Panc1 (cell line): ENCODE data around the gene VNN1. TPM values are rescaled to one million over a fixed set of nuclear protein-coding genes. Genes with fewer than 3 reads are reported as not detected.

ENCODE experiments used
- ATAC-seq: fragments of 200-7000 bp; cut with Tn5 transposase; 2 replicates; pipeline ENCODE4 v1.9.1; 2020; ENCODE audit warnings: mild to moderate bottlenecking, moderate library complexity
- BruUV-seq: library from RNA; stranded (reverse); fragments of 400-500 nt; replicated peaks from 2 replicates; lab custom pipeline; 2021; lab: Mats Ljungman, UMichigan
- CTCF ChIA-PET: fragments of 300-600 bp; sonication (Branson Sonifier 250); formaldehyde crosslinking; loops from one replicate; lab custom pipeline; 2022; ENCODE audit warnings: antibody characterized with exemption; lab: Charles Lee
- POLR2A ChIA-PET: fragments of 300-600 bp; sonication (Branson Sonifier 250); formaldehyde crosslinking; loops from one replicate; lab custom pipeline; 2022; ENCODE audit warnings: antibody characterized with exemption; lab: Charles Lee
- DNase-seq: peaks from one replicate; pipeline ENCODE4 v3.0.0-alpha.2; 2010; ENCODE audit warnings: low read depth, low spot score
- H3K27ac ChIP-seq: 2 replicates; pipeline ENCODE4 v1.5.1; 2011; ENCODE audit warnings: mild to moderate bottlenecking, low read length, inconsistent platforms
- H3K27me3 ChIP-seq: fragments of 200-500 bp; sonication (Bioruptor generic); 2 replicates; pipeline ENCODE4 v1.6.0; 2014; ENCODE audit warnings: low read length, inconsistent platforms; ENCODE audit not compliant: control insufficient read depth, insufficient read depth
- H3K36me3 ChIP-seq: fragments of 200-500 bp; sonication (Bioruptor generic); 2 replicates; pipeline ENCODE4 v1.5.1; 2014; ENCODE audit warnings: inconsistent platforms, mild to moderate bottlenecking, low read length, moderate library complexity; ENCODE audit not compliant: control insufficient read depth, insufficient read depth
- H3K4me1 ChIP-seq: 2 replicates; pipeline ENCODE4 v1.5.1; 2011; ENCODE audit warnings: inconsistent platforms, mild to moderate bottlenecking, low read length, moderate library complexity; ENCODE audit not compliant: control insufficient read depth, insufficient read depth
- H3K4me3 ChIP-seq, 2 experiments: 2 replicates each; pipeline ENCODE4 v1.5.1; 2011 to 2012; ENCODE audit warnings: low read depth in 2 of 2, low read length in 2 of 2, mild to moderate bottlenecking in 2 of 2, inconsistent platforms in 1 of 2, moderate library complexity in 1 of 2
- H3K9me3 ChIP-seq: fragments of 200-500 bp; sonication (Bioruptor generic); 2 replicates; pipeline ENCODE4 v1.5.1; 2014; ENCODE audit warnings: low read depth, mild to moderate bottlenecking, inconsistent platforms, low read length, moderate library complexity; ENCODE audit not compliant: control insufficient read depth, insufficient read depth
- POLR2AphosphoS5 ChIP-seq: IDR thresholded peaks from 2 replicates; pipeline ENCODE4 v1.6.1; 2012; ENCODE audit warnings: mild to moderate bottlenecking, low read depth, low read length, moderate library complexity
- SIN3A ChIP-seq: IDR thresholded peaks from 2 replicates; pipeline ENCODE4 v1.6.1; 2012; ENCODE audit warnings: low read depth, mild to moderate bottlenecking, low read length, moderate library complexity, borderline replicate concordance; ENCODE audit not compliant: insufficient read depth
- TCF7L2 ChIP-seq: IDR thresholded peaks from 2 replicates; pipeline ENCODE4 v1.6.1; 2011; ENCODE audit warnings: mild to moderate bottlenecking, low read depth, low read length, inconsistent platforms
- in situ Hi-C: cut with HindIII; loops from 2 replicates; pipeline ENCODE4 v1.10.0; 2016; ENCODE audit warnings: low sequenced_read_pairs, low pct_unique_long_range_greater_than_20kb
- intact Hi-C: fragments of 100-400 bp; cut with micrococcal nuclease; formaldehyde crosslinking; loops from one replicate; pipeline ENCODE4 v1.10.0; 2022; ENCODE audit not compliant: unreplicated experiment
- total RNA-seq: library from RNA; stranded (reverse); gene quantifications from one replicate; pipeline ENCODE4 v1.2.1, GENCODE V29; 2021; ENCODE audit not compliant: unreplicated experiment
- TF ChIP-seq, protein P1 (sequence below): fragments of 450-650 bp; IDR thresholded peaks from 2 replicates; pipeline ENCODE4 v1.5.1; 2017; ENCODE audit warnings: mild to moderate bottlenecking
- TF ChIP-seq, protein P2 (sequence below), 2 experiments: IDR thresholded peaks; 2 replicates each; pipeline ENCODE4 v1.6.1; 2011 to 2012; ENCODE audit warnings: low read depth in 2 of 2, control low read depth in 1 of 2, low read length in 1 of 2, mild to moderate bottlenecking in 1 of 2, moderate library complexity in 1 of 2; ENCODE audit not compliant: insufficient read depth in 1 of 2

VNN1 gene
- total RNA-seq, 1 experiment from 2014 or later: not detected

DNA sequence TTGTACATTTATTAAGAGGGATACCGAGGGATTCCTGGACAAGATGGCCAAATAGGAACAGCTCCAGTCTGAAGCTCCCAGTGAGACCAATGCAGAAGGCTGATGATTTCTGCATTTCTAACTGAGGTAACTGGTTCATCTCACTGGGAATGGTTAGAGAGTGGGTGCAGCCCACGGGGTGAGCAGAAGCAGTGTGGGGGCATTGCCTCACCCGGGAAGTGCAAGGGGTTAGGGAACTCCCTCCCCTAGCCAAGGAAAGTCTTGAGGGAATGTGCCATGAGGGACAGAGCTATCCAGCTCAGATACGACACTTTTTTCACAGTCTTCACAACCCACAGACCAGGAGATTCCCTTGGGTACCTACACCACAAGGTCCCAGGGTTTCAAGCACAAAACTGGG lies 79.1 kb downstream of the VNN1 start:
- no peaks in the 10 kb centered on the region for H3K36me3 ChIP-seq
- H3K4me3 ChIP-seq: no peak overlapping the region
- H3K9me3 ChIP-seq: no peaks in the 10 kb centered on the region
- intact Hi-C loops (no loop called here), in situ Hi-C loops (no loop called here)
- TF ChIP-seq SIN3A: no peak
- TF ChIP-seq, protein P1, sequence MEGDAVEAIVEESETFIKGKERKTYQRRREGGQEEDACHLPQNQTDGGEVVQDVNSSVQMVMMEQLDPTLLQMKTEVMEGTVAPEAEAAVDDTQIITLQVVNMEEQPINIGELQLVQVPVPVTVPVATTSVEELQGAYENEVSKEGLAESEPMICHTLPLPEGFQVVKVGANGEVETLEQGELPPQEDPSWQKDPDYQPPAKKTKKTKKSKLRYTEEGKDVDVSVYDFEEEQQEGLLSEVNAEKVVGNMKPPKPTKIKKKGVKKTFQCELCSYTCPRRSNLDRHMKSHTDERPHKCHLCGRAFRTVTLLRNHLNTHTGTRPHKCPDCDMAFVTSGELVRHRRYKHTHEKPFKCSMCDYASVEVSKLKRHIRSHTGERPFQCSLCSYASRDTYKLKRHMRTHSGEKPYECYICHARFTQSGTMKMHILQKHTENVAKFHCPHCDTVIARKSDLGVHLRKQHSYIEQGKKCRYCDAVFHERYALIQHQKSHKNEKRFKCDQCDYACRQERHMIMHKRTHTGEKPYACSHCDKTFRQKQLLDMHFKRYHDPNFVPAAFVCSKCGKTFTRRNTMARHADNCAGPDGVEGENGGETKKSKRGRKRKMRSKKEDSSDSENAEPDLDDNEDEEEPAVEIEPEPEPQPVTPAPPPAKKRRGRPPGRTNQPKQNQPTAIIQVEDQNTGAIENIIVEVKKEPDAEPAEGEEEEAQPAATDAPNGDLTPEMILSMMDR: no peak
- TF ChIP-seq POLR2AphosphoS5: no peak
- TF ChIP-seq, protein P2, sequence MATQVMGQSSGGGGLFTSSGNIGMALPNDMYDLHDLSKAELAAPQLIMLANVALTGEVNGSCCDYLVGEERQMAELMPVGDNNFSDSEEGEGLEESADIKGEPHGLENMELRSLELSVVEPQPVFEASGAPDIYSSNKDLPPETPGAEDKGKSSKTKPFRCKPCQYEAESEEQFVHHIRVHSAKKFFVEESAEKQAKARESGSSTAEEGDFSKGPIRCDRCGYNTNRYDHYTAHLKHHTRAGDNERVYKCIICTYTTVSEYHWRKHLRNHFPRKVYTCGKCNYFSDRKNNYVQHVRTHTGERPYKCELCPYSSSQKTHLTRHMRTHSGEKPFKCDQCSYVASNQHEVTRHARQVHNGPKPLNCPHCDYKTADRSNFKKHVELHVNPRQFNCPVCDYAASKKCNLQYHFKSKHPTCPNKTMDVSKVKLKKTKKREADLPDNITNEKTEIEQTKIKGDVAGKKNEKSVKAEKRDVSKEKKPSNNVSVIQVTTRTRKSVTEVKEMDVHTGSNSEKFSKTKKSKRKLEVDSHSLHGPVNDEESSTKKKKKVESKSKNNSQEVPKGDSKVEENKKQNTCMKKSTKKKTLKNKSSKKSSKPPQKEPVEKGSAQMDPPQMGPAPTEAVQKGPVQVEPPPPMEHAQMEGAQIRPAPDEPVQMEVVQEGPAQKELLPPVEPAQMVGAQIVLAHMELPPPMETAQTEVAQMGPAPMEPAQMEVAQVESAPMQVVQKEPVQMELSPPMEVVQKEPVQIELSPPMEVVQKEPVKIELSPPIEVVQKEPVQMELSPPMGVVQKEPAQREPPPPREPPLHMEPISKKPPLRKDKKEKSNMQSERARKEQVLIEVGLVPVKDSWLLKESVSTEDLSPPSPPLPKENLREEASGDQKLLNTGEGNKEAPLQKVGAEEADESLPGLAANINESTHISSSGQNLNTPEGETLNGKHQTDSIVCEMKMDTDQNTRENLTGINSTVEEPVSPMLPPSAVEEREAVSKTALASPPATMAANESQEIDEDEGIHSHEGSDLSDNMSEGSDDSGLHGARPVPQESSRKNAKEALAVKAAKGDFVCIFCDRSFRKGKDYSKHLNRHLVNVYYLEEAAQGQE (IDR thresholded peaks at IDR 0.05; ENCODE audit: insufficient read depth in 1 of 2, low read depth in 2 of 2, low read length in 1 of 2): no peak
- TF ChIP-seq TCF7L2: no peak
- no peaks in the 10 kb centered on the region for H3K4me1 ChIP-seq
- BruUV-seq: no TSS peak
- ATAC-seq: no peak
- ChIA-PET CTCF (no interaction called here), POLR2A (no interaction called here)
- H3K27ac ChIP-seq: no peak overlapping the region
- no peaks in the 10 kb centered on the region for H3K27me3 ChIP-seq
- DNase-seq: no peak

DNA sequence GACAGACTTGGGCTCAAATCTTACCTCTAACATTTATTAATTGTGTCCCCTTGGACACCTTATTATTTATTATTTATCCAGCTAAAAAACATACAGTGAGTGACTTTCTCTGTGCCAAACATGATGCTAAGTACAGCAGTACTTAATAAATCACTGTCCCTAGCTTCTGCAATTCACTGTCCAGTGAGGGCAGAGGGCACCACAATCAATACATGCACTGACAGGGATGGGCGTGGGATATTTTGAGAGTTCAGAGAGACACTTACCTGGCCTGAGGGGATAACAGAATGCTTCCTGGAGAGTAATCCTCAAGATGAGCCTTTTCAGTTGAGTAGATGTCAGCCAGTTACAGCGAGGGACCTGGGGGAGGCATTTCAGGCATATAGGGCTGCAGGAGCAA lies 80.5 kb downstream of the VNN1 start:
- ATAC-seq (no peak), DNase-seq (no peak)
- BruUV-seq: no TSS peak
- H3K27ac ChIP-seq: no peak overlapping the region
- H3K36me3 ChIP-seq: no peaks in the 10 kb centered on the region
- H3K4me1 ChIP-seq: no peaks in the 10 kb centered on the region
- H3K9me3 ChIP-seq: no peaks in the 10 kb centered on the region
- intact Hi-C loops (no loop called here), in situ Hi-C loops (no loop called here)
- POLR2A ChIA-PET: no interaction called here
- H3K27me3 ChIP-seq: no peaks in the 10 kb centered on the region
- CTCF ChIA-PET: no interaction called here
- H3K4me3 ChIP-seq: no peak overlapping the region
- TF ChIP-seq, protein P1: no peak
- TF ChIP-seq, protein P2 (IDR thresholded peaks at IDR 0.05; ENCODE audit: insufficient read depth in 1 of 2, low read depth in 2 of 2, low read length in 1 of 2): no peak
- TF ChIP-seq SIN3A: no peak
- TF ChIP-seq POLR2AphosphoS5: no peak
- no peak for TF ChIP-seq TCF7L2

Other genes starting within 250 kb of the VNN1 start
- gene STX7, start 200.9 kb downstream of the VNN1 start, total RNA-seq: 40.6 TPM
- not detected for gene TAAR9, start 175.8 kb downstream of the VNN1 start, total RNA-seq
- gene TAAR8, start 161.4 kb downstream of the VNN1 start, total RNA-seq: not detected
- not detected for gene TAAR6, start 143.7 kb downstream of the VNN1 start, total RNA-seq
- gene TAAR5, start 124.3 kb downstream of the VNN1 start, total RNA-seq: not detected
- not detected for gene TAAR2, start 89.8 kb downstream of the VNN1 start, total RNA-seq
- gene TAAR1, start 54.9 kb downstream of the VNN1 start, total RNA-seq: not detected
- 0.18 TPM for gene VNN2, start 43.8 kb upstream of the VNN1 start, total RNA-seq
- gene SLC18B1, start 84.6 kb upstream of the VNN1 start, total RNA-seq: 0.67 TPM
- gene RPS12, start 100.5 kb upstream of the VNN1 start, total RNA-seq: 1,010 TPM